ENCODE measurements around the gene SNRK.

The SNRK gene

DNA sequence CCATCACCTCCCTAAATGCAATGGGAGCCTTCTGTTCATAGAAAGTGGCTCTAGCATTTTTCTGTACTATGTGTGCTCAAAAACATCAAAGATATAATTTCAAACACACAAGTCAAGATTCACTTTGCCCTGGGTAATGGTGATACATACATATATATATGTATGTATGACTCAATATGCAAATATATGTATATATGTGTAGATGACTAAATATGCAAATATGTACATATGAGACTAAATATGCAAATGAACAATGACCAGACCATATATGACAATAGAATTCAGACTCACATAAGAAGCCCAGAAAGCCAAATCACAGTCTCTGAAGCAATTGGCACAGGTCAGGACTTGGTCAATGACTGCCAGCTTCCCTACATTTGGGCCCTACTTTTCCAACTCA is 36.9 kb upstream of the SNRK start:
- Histone ChIP-seq H3K9me3 (ENCODE audit: control insufficient read depth, insufficient read depth, low read depth, low read length) (no peaks in the 10 kb centered on the region), H3K36me3 (ENCODE audit: control insufficient read depth in 2 of 2, insufficient read depth in 1 of 2, low read length in 2 of 2) (no peaks in the 10 kb centered on the region), H3K4me1 (ENCODE audit: control insufficient read depth, insufficient read depth, low read length) (no peaks in the 10 kb centered on the region), H3K4me3 (ENCODE audit: low read depth, low read length) (no peak overlapping the region), H3K27ac (ENCODE audit: extremely low read depth, low read depth, low read length) (no peak overlapping the region)
- CTCF ChIA-PET: no interaction called here
- no peak for TF ChIP-seq ZNF514 (tag by site-specific recombination; IDR thresholded peaks at IDR 0.05)
- no peak for TF ChIP-seq MYNN (tag by site-specific recombination; IDR thresholded peaks at IDR 0.05; ENCODE audit: borderline replicate concordance)
- TF ChIP-seq, protein P1, sequence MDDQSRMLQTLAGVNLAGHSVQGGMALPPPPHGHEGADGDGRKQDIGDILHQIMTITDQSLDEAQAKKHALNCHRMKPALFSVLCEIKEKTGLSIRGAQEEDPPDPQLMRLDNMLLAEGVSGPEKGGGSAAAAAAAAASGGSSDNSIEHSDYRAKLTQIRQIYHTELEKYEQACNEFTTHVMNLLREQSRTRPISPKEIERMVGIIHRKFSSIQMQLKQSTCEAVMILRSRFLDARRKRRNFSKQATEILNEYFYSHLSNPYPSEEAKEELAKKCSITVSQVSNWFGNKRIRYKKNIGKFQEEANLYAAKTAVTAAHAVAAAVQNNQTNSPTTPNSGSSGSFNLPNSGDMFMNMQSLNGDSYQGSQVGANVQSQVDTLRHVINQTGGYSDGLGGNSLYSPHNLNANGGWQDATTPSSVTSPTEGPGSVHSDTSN (CRISPR knock-in tag; IDR thresholded peaks at IDR 0.05): no peak
- no peak for TF ChIP-seq ZNF571 (tag by site-specific recombination; IDR thresholded peaks at IDR 0.05)
- TF ChIP-seq ZNF837 (tag by site-specific recombination; IDR thresholded peaks at IDR 0.05): no peak
- TF ChIP-seq ZNF433 (tag by site-specific recombination; IDR thresholded peaks at IDR 0.05; ENCODE audit: low read depth): no peak
- TF ChIP-seq, protein P2, sequence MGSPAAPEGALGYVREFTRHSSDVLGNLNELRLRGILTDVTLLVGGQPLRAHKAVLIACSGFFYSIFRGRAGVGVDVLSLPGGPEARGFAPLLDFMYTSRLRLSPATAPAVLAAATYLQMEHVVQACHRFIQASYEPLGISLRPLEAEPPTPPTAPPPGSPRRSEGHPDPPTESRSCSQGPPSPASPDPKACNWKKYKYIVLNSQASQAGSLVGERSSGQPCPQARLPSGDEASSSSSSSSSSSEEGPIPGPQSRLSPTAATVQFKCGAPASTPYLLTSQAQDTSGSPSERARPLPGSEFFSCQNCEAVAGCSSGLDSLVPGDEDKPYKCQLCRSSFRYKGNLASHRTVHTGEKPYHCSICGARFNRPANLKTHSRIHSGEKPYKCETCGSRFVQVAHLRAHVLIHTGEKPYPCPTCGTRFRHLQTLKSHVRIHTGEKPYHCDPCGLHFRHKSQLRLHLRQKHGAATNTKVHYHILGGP (tag by site-specific recombination; IDR thresholded peaks at IDR 0.05): no peak
- TF ChIP-seq ZNF211 (tag by site-specific recombination; IDR thresholded peaks at IDR 0.05; ENCODE audit: low read depth): no peak
- TF ChIP-seq ZNF776 (tag by site-specific recombination; IDR thresholded peaks at IDR 0.05; ENCODE audit: borderline replicate concordance): no peak
- POLR2A ChIA-PET: no interaction called here

DNA sequence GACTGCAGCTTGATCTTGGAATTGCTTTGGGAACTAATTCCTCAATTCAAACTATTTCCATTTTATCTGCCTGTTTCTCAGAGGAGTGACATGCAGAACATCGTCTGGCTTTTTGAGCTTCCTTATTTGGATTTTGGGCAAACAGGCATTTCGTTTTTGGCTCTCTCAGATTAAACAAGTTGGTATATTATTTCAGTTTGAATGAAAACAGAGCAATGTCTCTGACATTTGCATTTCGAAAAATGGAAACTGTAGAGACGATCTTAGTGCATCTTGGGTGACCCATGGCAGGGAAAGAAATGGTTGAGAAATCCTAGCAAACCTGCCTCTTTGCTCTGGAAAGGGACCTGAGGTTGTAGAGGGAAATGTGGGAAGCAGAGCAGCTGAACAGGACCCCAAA is 33.0 kb upstream of the SNRK start:
- Histone ChIP-seq H3K27ac (ENCODE audit: extremely low read depth, low read depth, low read length) (no peak overlapping the region), H3K4me1 (ENCODE audit: control insufficient read depth, insufficient read depth, low read length) (no peaks in the 10 kb centered on the region), H3K9me3 (ENCODE audit: control insufficient read depth, insufficient read depth, low read depth, low read length) (no peaks in the 10 kb centered on the region), H3K4me3 (ENCODE audit: low read depth, low read length) (no peak overlapping the region), H3K36me3 (ENCODE audit: control insufficient read depth in 2 of 2, insufficient read depth in 1 of 2, low read length in 2 of 2) (no peaks in the 10 kb centered on the region)
- ChIA-PET POLR2A (no interaction called here), CTCF (no interaction called here)
- TF ChIP-seq ZFP3 (tag by site-specific recombination; IDR thresholded peaks at IDR 0.05; ENCODE audit: low read depth) (no peak), IKZF3 (tag by site-specific recombination; IDR thresholded peaks at IDR 0.05) (no peak), ZNF558 (tag by site-specific recombination; IDR thresholded peaks at IDR 0.05) (no peak), MZF1 (tag by site-specific recombination; IDR thresholded peaks at IDR 0.05; ENCODE audit: borderline replicate concordance) (no peak), ZNF155 (tag by site-specific recombination; IDR thresholded peaks at IDR 0.05) (no peak), ZNF202 (tag by site-specific recombination; IDR thresholded peaks at IDR 0.05; ENCODE audit: borderline replicate concordance) (no peak), MEIS1 (CRISPR knock-in tag; IDR thresholded peaks at IDR 0.05; ENCODE audit: borderline replicate concordance) (no peak)
- TF ChIP-seq, protein P3, sequence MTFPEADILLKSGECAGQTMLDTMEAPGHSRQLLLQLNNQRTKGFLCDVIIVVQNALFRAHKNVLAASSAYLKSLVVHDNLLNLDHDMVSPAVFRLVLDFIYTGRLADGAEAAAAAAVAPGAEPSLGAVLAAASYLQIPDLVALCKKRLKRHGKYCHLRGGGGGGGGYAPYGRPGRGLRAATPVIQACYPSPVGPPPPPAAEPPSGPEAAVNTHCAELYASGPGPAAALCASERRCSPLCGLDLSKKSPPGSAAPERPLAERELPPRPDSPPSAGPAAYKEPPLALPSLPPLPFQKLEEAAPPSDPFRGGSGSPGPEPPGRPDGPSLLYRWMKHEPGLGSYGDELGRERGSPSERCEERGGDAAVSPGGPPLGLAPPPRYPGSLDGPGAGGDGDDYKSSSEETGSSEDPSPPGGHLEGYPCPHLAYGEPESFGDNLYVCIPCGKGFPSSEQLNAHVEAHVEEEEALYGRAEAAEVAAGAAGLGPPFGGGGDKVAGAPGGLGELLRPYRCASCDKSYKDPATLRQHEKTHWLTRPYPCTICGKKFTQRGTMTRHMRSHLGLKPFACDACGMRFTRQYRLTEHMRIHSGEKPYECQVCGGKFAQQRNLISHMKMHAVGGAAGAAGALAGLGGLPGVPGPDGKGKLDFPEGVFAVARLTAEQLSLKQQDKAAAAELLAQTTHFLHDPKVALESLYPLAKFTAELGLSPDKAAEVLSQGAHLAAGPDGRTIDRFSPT (tag by site-specific recombination; IDR thresholded peaks at IDR 0.05): no peak
- TF ChIP-seq, protein P4, sequence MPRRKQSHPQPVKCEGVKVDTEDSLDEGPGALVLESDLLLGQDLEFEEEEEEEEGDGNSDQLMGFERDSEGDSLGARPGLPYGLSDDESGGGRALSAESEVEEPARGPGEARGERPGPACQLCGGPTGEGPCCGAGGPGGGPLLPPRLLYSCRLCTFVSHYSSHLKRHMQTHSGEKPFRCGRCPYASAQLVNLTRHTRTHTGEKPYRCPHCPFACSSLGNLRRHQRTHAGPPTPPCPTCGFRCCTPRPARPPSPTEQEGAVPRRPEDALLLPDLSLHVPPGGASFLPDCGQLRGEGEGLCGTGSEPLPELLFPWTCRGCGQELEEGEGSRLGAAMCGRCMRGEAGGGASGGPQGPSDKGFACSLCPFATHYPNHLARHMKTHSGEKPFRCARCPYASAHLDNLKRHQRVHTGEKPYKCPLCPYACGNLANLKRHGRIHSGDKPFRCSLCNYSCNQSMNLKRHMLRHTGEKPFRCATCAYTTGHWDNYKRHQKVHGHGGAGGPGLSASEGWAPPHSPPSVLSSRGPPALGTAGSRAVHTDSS (tag by site-specific recombination; IDR thresholded peaks at IDR 0.05): no peak
- TF ChIP-seq, protein P5, sequence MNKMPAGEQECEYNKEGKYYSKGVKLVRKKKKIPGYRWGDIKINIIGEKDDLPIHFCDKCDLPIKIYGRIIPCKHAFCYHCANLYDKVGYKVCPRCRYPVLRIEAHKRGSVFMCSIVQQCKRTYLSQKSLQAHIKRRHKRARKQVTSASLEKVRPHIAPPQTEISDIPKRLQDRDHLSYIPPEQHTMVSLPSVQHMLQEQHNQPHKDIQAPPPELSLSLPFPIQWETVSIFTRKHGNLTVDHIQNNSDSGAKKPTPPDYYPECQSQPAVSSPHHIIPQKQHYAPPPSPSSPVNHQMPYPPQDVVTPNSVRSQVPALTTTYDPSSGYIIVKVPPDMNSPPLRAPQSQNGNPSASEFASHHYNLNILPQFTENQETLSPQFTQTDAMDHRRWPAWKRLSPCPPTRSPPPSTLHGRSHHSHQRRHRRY (tag by site-specific recombination; IDR thresholded peaks at IDR 0.05): no peak

All from HEK293 (cell line).